ENCODE results near the gene PXK. TPM values are rescaled to one million over a fixed set of nuclear protein-coding genes. Genes with fewer than 3 reads are reported as not detected.

Gene PXK
- total RNA-seq, 1 donor from 2014 or later, result 32.0 TPM

- H3K4me3 Mint-ChIP-seq (ENCODE audit: unreplicated experiment), result no peak overlapping the region
- no peak for TF ChIP-seq CTCF (IDR thresholded peaks at IDR 0.05)
- DNase-seq (ENCODE audit: low spot score), result no peak
- H3K36me3 Mint-ChIP-seq (ENCODE audit: low read depth), result peaks cover 24% of the 10 kb centered on the region
- peaks cover 4% of the 10 kb centered on the region for H3K9me3 Mint-ChIP-seq (ENCODE audit: low read depth)
- H3K4me1 Mint-ChIP-seq (ENCODE audit: low read depth), result peaks cover 7% of the 10 kb centered on the region
- H3K27ac Mint-ChIP-seq (ENCODE audit: unreplicated experiment), result no peak overlapping the region
- no peaks in the 10 kb centered on the region for H3K27me3 Mint-ChIP-seq (ENCODE audit: low read depth)
Measured at GRCh38 chr3:58403513-58404109, 70.9 kb downstream of the PXK start.

GRCh38 chr3:58404396-58404795 lies 71.7 kb downstream of the PXK start:
- no peak for DNase-seq (ENCODE audit: low spot score)
- no peak for TF ChIP-seq CTCF (IDR thresholded peaks at IDR 0.05)
- Mint-ChIP-seq H3K27me3 (ENCODE audit: low read depth) (no peaks in the 10 kb centered on the region), H3K4me3 (ENCODE audit: unreplicated experiment) (no peak overlapping the region), H3K9me3 (ENCODE audit: low read depth) (peaks cover 4% of the 10 kb centered on the region), H3K4me1 (ENCODE audit: low read depth) (peaks cover 14% of the 10 kb centered on the region), H3K36me3 (ENCODE audit: low read depth) (peaks cover 25% of the 10 kb centered on the region), H3K27ac (ENCODE audit: unreplicated experiment) (peak overlapping the region; percentile 39)

- TF ChIP-seq CTCF (IDR thresholded peaks at IDR 0.05), result no peak
- H3K27ac Mint-ChIP-seq (ENCODE audit: unreplicated experiment), result no peak overlapping the region
- peaks cover 4% of the 10 kb centered on the region for H3K9me3 Mint-ChIP-seq (ENCODE audit: low read depth)
- DNase-seq (ENCODE audit: low spot score), result no peak
- H3K4me1 Mint-ChIP-seq (ENCODE audit: low read depth), result peaks cover 23% of the 10 kb centered on the region
- H3K36me3 Mint-ChIP-seq (ENCODE audit: low read depth), result peaks cover 40% of the 10 kb centered on the region
- H3K27me3 Mint-ChIP-seq (ENCODE audit: low read depth), result no peaks in the 10 kb centered on the region
- no peak overlapping the region for H3K4me3 Mint-ChIP-seq (ENCODE audit: unreplicated experiment)
Measured at GRCh38 chr3:58408906-58409305, 76.2 kb downstream of the PXK start.

- no peak for TF ChIP-seq CTCF (IDR thresholded peaks at IDR 0.05)
- no peaks in the 10 kb centered on the region for H3K27me3 Mint-ChIP-seq (ENCODE audit: low read depth)
Measured at GRCh38 chr3:58409663-58410062, 77.0 kb downstream of the PXK start.

GRCh38 chr3:58411036-58411435 lies 78.3 kb downstream of the PXK start:
- peaks cover 40% of the 10 kb centered on the region for H3K36me3 Mint-ChIP-seq (ENCODE audit: low read depth)
- H3K9me3 Mint-ChIP-seq (ENCODE audit: low read depth), result peaks cover 4% of the 10 kb centered on the region
- H3K4me1 Mint-ChIP-seq (ENCODE audit: low read depth), result peaks cover 21% of the 10 kb centered on the region
- no peak overlapping the region for H3K4me3 Mint-ChIP-seq (ENCODE audit: unreplicated experiment)
- peak overlapping the region; percentile 30 for H3K27ac Mint-ChIP-seq (ENCODE audit: unreplicated experiment)
- no peak for DNase-seq (ENCODE audit: low spot score)
- TF ChIP-seq CTCF (IDR thresholded peaks at IDR 0.05), result no peak
- no peaks in the 10 kb centered on the region for H3K27me3 Mint-ChIP-seq (ENCODE audit: low read depth)

More at GRCh38 chr3:58409663-58410062, 77.0 kb downstream of the PXK start:
- Mint-ChIP-seq H3K27ac (ENCODE audit: unreplicated experiment) (no peak overlapping the region), H3K4me1 (ENCODE audit: low read depth) (peaks cover 21% of the 10 kb centered on the region), H3K36me3 (ENCODE audit: low read depth) (peaks cover 40% of the 10 kb centered on the region), H3K4me3 (ENCODE audit: unreplicated experiment) (no peak overlapping the region), H3K9me3 (ENCODE audit: low read depth) (peaks cover 4% of the 10 kb centered on the region)
- no peak for DNase-seq (ENCODE audit: low spot score)

All from chondrocyte (in vitro differentiated cells).